GM12864 (cell line): Measurements from ENCODE around the gene NR5A2.

Experiments used
- DNase-seq: peaks from one replicate; pipeline ENCODE4 v3.0.0-alpha.2; 2011; ENCODE audit warnings: low read depth
- H3K4me3 ChIP-seq: 2 replicates; pipeline ENCODE4 v1.5.1; 2011; ENCODE audit warnings: mild to moderate bottlenecking, low read depth, low read length, control low read depth
- CTCF ChIP-seq: IDR thresholded peaks from 2 replicates; pipeline ENCODE4 v1.5.1; 2011; ENCODE audit warnings: low read depth, mild to moderate bottlenecking, moderate library complexity, low read length, control low read depth, inconsistent platforms; ENCODE audit errors: missing control alignments

NR5A2 gene

GRCh38 chr1:200205216-200205995 is 177.9 kb downstream of the NR5A2 start:
- H3K4me3 ChIP-seq, result no peak overlapping the region
- DNase-seq, result no peak
- no peak for TF ChIP-seq CTCF

GRCh38 chr1:200206340-200206739 is 178.8 kb downstream of the NR5A2 start:
- no peak for DNase-seq
- no peak for TF ChIP-seq CTCF
- no peak overlapping the region for H3K4me3 ChIP-seq

GRCh38 chr1:200206761-200207160 is 179.3 kb downstream of the NR5A2 start:
- DNase-seq, result no peak
- no peak overlapping the region for H3K4me3 ChIP-seq
- no peak for TF ChIP-seq CTCF

- no peak for TF ChIP-seq CTCF
- H3K4me3 ChIP-seq, result no peak overlapping the region
- peak; percentile 59 for DNase-seq
Observed at GRCh38 chr1:200207711-200208126, 180.2 kb downstream of the NR5A2 start.

- no peak overlapping the region for H3K4me3 ChIP-seq
Observed at GRCh38 chr1:200211157-200211556, 183.6 kb downstream of the NR5A2 start.

GRCh38 chr1:200213392-200213791 is 185.9 kb downstream of the NR5A2 start:
- TF ChIP-seq CTCF, result no peak
- DNase-seq, result no peak
- no peak overlapping the region for H3K4me3 ChIP-seq

More at GRCh38 chr1:200211157-200211556, 183.6 kb downstream of the NR5A2 start:
- DNase-seq, result no peak
- TF ChIP-seq CTCF, result no peak

- DNase-seq, result no peak
- no peak for TF ChIP-seq CTCF
Observed at GRCh38 chr1:200213921-200214320, 186.4 kb downstream of the NR5A2 start.

More at GRCh38 chr1:200213921-200214320, 186.4 kb downstream of the NR5A2 start:
- H3K4me3 ChIP-seq, result no peak overlapping the region
